Lower leg skin (tissue), 4 donors: Measurements from ENCODE around the gene RAG2. TPM values are rescaled to one million over a fixed set of nuclear protein-coding genes. Genes with fewer than 3 reads are reported as not detected.

Experiments
- DNase-seq, 2 donors: peaks; one replicate each; pipeline ENCODE4 v3.0.0-alpha.2; 2019; ENCODE audit warnings: low spot score in 2 of 2
- H3K4me3 ChIP-seq: fragments of 200-600 bp; sonication (generic); 2 replicates; pipeline ENCODE4 v1.5.1; 2017; ENCODE audit warnings: mild to moderate bottlenecking, low read depth; ENCODE audit not compliant: poor library complexity, severe bottlenecking
- POLR2A ChIP-seq, 2 donors: fragments of 450-650 bp; IDR thresholded peaks; one replicate each; pipeline ENCODE4 v1.6.1; 2016 to 2017; ENCODE audit warnings: antibody characterized with exemption in 2 of 2, mild to moderate bottlenecking in 1 of 2, moderate library complexity in 1 of 2
- WGBS, 2 donors: methylation state at CpG; one replicate each; pipeline ENCODE4 v1.1.5; 2018; 5-methylcytosine and 5-hydroxymethylcytosine counted together
- intact Hi-C: fragments of 100-400 bp; cut with DNase I; formaldehyde crosslinking; loops from one replicate; pipeline ENCODE4 v1.15.0; 2023; ENCODE audit warnings: low total_unique reads
- total RNA-seq, 4 donors: library from RNA; depleted of rRNA; stranded (reverse); fragments of >200 nt; gene quantifications; one replicate each; pipeline ENCODE4 v1.1.0, GENCODE V29; 2016
- TF ChIP-seq, protein P1 (sequence below), 3 donors: fragments of 450-650 bp; IDR thresholded peaks; one replicate each; pipeline ENCODE4 v1.5.1; 2016; ENCODE audit warnings: antibody characterized with exemption in 3 of 3, mild to moderate bottlenecking in 3 of 3, moderate library complexity in 2 of 3

RAG2 gene
- total RNA-seq, 4 donors from 2014 or later, result not detected

DNA sequence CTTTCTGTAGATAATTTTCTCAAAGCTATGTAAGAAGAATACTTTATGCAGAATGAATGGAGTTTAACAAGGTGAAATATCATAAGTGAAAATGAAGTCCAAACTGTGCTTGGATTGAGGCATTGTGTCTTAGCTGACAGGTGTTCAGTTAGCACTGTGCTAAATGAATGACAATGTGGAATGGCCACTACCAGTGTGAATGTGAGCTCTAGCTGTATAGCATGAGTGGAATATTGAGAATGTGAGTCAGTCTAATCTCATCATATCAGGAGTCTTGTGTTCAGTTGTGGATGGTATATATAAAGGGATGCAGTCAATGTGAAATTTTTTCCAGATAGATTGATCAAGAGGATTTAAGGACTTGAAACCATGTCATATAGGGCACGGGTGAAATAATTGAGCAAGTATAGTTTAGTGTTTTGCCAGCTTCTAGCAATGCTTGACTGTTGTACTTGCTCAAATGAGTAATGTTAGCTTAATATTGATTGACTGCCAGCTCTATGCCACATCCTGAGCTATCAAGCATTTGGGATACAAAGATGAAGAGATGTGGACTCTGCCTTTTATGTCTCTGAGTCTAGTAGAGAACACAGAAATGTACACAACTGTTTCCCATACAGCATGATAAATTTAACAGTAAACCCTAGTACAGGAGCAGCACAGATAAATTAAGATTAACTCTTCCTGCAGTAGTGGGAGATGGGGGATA, 10.6 kb upstream of the RAG2 start:
- no peak overlapping the region for H3K4me3 ChIP-seq
- TF ChIP-seq, protein P1, sequence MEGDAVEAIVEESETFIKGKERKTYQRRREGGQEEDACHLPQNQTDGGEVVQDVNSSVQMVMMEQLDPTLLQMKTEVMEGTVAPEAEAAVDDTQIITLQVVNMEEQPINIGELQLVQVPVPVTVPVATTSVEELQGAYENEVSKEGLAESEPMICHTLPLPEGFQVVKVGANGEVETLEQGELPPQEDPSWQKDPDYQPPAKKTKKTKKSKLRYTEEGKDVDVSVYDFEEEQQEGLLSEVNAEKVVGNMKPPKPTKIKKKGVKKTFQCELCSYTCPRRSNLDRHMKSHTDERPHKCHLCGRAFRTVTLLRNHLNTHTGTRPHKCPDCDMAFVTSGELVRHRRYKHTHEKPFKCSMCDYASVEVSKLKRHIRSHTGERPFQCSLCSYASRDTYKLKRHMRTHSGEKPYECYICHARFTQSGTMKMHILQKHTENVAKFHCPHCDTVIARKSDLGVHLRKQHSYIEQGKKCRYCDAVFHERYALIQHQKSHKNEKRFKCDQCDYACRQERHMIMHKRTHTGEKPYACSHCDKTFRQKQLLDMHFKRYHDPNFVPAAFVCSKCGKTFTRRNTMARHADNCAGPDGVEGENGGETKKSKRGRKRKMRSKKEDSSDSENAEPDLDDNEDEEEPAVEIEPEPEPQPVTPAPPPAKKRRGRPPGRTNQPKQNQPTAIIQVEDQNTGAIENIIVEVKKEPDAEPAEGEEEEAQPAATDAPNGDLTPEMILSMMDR (IDR thresholded peaks at IDR 0.05), result no peak
- no peak for TF ChIP-seq POLR2A (IDR thresholded peaks at IDR 0.05)
- no peak for DNase-seq
- intact Hi-C loops, result no loop called here
- 84 to 91% methylated on average over 1 of the region's 1 CpG for WGBS, 2 donors

DNA sequence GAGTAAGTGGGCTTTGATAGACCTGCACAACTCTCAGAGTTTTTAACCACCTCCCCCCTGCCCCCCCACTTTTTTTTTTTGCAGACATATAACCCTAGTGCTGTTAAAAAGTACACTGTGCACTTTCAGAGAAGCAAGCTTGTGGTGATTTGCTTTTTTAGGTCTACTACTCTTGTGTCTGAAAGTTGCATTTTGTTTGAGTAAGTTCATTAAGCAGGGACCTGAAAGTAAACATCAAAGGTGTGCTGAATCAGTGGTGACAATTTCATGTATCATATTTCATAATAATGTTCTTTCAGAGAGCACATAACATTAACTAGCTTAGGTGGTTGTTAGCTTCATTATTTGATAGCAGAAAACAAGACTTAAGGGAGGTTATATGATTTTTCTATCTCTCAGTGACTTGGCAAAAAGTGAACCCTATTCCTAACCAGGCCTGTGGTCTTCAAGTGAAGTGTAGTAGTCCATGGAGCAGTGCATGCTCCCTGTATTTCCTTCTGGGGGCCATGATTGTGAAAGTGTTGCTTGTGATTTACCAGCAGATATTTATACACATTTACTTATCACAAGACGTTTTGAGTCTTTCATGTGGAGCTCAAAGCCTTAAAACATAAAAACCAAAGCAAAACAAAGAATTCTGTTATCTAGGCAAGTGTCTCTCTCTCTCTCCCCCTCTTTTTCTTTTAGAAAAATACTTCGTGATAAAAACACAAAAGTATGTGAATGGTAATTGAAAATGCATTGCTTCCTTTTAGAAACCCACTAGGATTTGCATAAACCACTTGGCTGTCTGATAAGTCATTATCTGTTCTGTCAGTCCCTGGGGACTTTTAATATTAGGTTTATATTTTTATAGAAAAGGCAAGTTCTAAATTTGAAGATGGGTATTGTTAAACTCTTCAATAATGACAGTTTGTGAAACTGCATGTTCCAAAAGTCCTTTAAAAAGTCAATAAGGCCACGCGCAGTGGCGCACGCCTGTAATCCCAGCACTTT, 7.5 kb upstream of the RAG2 start:
- no peak for DNase-seq
- intact Hi-C loops, result no loop called here
- TF ChIP-seq, protein P1 (IDR thresholded peaks at IDR 0.05), result no peak
- no peak for TF ChIP-seq POLR2A (IDR thresholded peaks at IDR 0.05)
- WGBS, 2 donors, result 84 to 87% methylated on average over 6 of the region's 6 CpGs
- no peak overlapping the region for H3K4me3 ChIP-seq

DNA sequence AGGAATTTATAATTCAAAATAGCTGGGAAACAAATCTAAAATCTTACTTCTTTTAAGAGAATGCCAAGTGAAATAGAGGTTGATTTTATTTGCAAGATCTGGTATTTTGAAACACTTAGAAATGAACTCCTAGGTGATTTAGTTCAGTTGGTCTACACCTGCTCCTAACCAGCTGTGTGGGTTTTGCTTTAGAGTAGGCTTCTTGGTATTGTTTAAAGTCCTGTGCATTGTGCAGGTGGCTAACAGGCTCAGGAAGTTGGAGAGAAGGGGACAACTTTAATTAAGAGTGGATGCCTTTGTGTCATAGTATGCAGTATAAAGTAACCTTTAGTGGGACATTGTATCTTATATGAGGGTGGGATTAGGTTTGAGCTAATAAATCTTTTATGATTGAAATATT, 4.1 kb upstream of the RAG2 start:
- no peak for DNase-seq
- intact Hi-C loops, result no loop called here
- H3K4me3 ChIP-seq, result no peak overlapping the region
- TF ChIP-seq, protein P1 (IDR thresholded peaks at IDR 0.05), result no peak
- no peak for TF ChIP-seq POLR2A (IDR thresholded peaks at IDR 0.05)

DNA sequence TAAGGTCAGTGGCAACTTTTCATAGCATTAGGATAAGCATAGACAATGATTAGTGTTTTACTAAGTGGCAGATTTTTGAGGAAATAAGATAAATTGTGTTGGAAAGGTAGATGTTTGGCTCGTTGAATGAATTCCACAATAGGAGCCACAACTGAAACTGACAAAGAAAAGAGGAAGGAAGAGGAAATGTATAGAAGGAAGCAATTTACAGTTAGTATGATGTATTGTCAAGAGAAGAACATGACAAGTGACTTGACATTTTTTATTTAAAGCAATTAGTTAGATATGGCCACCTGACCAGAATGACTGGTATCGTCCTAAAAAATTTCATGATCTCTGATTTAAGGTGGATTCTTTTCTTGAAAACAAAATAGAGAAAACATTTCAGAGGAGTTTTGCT, 3.1 kb upstream of the RAG2 start:
- no peak for DNase-seq
- WGBS, 2 donors, result 79 to 81% methylated on average over 2 of the region's 2 CpGs
- no peak for TF ChIP-seq POLR2A (IDR thresholded peaks at IDR 0.05)
- TF ChIP-seq, protein P1 (IDR thresholded peaks at IDR 0.05), result no peak
- H3K4me3 ChIP-seq, result no peak overlapping the region
- intact Hi-C loops, result no loop called here

DNA sequence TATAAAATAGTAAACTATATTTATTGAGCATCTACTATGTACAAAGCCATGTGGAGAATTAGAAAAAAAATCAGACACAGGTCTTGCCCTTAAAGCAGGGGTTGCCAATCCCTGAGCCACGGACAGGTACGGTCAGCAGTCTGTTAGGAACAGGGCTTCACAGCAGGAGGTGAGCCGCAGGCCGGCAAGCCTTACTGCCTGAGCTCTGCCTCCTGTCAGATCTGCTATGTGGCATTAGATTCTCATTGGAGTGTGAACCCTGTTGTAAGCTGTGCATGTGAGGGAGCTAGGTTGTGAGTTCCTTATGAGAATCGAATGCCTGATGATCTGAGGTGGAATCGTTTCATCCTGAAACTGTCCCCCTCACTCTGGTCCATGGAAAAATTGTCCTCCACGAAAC, 2.1 kb upstream of the RAG2 start:
- intact Hi-C loops, result no loop called here
- no peak for DNase-seq
- WGBS, 2 donors, result 87% methylated on average over 7 of the region's 7 CpGs
- H3K4me3 ChIP-seq, result no peak overlapping the region
- TF ChIP-seq, protein P1 (IDR thresholded peaks at IDR 0.05), result no peak
- TF ChIP-seq POLR2A (IDR thresholded peaks at IDR 0.05), result no peak
